Left kidney (tissue), 2 donors: ENCODE results near the gene SIT1. TPM values are rescaled to one million over a fixed set of nuclear protein-coding genes. Genes with fewer than 3 reads are reported as not detected.
"Not testable (repeated sequence)": the region's sequence is repeated elsewhere in the genome, so short reads cannot be mapped to it uniquely, and the experiment has no call there.

Experiments
- DNase-seq: peaks from one replicate; pipeline ENCODE4 v3.0.0-alpha.2; 2013
- polyA plus RNA-seq: library from polyadenylated mRNA; unstranded; fragments of 120-200 nt; gene quantifications from one replicate; pipeline ENCODE4 v1.2.1, GENCODE V29; 2013; ENCODE audit not compliant: insufficient read length

Gene SIT1
- polyA plus RNA-seq, 1 donor: 0.32 TPM

GRCh38 chr9:35636877-35637246 is 13.9 kb downstream of the SIT1 start:
- not testable (repeated sequence) for DNase-seq

GRCh38 chr9:35636135-35636876 is 14.4 kb downstream of the SIT1 start:
- DNase-seq: no peak

GRCh38 chr9:35635730-35636129 is 15.0 kb downstream of the SIT1 start:
- no peak for DNase-seq

GRCh38 chr9:35629597-35629996 is 21.1 kb downstream of the SIT1 start:
- DNase-seq: no peak

- DNase-seq: no peak
Observed at GRCh38 chr9:35628389-35628991, 22.2 kb downstream of the SIT1 start.

GRCh38 chr9:35627575-35627974 is 23.2 kb downstream of the SIT1 start:
- no peak for DNase-seq

DNA sequence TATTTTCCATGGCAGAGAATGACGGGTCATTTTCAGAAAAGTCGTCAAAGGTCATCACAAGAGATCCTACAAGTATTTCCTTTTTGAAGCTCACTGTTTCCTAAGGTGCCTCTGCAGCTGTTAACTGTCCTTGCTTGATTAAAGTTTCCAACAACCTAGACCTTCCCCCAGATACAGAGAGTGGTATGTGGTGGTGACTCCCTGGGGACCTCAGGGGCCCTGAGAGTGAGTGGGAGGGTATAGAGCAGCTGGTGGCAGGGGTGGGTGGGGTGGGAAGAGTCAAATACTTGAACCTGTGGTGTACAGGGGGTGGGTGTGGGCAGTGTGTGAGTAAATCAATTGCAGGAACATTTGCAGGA is 31.0 kb downstream of the SIT1 start:
- no peak for DNase-seq

DNA sequence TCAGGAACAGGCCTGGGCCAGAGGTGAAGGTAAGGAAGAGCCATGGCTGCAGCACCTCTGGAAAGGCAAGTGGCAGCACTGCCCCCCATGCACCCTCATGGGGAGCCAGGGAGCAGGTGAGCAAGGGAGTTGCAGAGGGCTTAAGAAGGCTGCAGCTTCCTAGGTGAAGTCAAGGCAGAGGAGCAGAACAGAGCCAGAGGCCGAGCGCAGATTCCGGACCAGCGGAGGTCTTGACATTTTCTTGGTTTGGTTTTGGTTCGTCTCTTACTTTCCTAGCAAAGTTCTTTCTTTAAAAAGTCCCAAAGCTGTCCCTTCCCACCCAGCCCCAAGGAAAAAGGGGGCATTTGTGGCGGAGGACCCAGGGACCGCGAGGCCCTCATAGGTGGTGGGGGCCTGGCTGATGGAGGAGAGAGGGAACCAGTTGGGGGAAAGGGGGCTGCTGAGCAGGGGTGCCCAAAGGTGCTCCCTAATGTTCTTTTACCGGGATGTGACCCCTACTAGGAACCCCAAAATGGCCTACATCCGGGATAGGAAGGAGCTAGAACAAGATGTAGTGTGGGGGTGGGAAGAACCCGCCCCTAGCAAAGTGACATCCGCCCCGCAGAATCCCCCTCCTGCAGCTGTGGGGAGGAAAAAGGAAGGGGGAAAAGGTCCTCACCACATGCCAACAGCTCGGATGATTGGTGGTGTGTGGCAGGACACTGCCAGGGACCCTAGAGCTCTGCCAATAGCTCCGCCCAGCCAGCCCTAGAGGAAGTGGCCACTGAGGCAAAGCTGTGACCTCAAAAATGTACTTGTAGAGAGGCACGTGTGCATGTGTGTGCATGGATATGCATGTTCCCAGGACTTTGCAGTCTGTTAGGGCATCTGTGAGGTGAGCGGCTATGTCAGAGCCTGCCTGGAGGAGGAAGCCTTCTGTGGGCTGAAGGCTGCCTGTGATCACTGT is 31.6 kb downstream of the SIT1 start:
- DNase-seq: no peak

DNA sequence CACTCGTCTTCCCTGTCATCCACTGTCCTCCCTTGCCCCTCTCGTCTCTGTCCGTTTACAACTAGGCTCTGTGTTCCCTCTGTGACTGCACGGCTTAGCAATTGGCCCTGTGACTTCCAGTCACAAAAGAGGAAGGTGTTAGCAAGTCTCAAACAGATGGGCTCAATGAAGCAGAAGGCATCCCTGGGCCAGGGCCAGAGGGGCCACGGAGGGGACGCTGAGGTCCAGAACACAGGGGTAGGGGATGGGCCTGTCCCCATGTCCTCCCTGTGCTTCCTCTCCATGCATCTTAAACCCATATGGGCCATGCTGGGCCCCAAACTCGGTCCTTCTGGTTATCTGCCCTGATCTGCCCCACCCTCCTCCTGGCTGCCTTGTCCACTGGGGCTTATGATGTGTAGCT is 32.4 kb downstream of the SIT1 start, which contains the start of gene CD72:
CD72 (minus strand) TSS at position 89 of the 403 bp plus-strand sequence. CDS start 110 bp downstream, outside the sequence.
- no peak for DNase-seq

DNA sequence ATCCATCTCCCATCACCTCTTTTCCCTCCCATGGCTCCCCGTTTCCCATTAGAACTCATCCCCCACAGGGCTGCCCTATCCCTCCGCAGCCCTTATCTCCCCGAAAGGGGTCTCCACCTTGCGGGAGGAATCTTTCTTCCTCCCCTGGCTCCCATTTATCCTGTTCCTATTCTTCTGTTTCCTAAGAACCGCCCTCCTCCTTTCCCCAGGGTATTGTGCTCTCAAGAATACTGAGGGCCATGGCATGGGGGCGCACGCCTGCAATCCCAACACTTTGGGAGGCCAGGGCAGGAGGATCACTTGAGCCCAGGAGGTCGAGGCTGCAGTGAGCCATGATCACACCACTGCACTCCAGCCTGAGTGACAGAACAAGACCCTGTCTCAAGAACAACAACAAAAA is 33.2 kb downstream of the SIT1 start:
- DNase-seq: no peak

GRCh38 chr9:35616681-35617459 is 33.9 kb downstream of the SIT1 start:
- DNase-seq: peak; percentile 50

GRCh38 chr9:35615981-35616680 is 34.6 kb downstream of the SIT1 start:
- no peak for DNase-seq

DNA sequence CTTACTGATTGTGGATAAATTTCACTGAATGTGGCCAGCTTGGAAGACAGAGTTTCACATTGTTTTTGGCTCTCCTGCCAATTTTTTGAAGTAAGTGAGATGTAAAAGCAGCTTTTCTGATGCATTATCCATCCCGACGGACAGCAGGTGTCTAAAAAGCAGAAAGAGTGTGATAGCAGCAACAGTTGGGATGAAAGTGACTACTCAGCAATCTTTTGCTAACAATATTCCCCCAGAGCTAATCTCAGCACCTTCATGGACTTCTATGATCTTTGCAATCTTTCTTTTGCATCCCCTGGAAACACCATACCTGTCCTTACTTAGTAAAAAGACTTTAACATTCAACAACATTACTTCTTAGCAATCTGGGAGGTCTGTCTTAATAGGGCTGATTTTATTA is 37.9 kb downstream of the SIT1 start:
- no peak for DNase-seq

- DNase-seq: not testable (repeated sequence)
Observed at GRCh38 chr9:35612066-35612465, 38.7 kb downstream of the SIT1 start.

GRCh38 chr9:35611230-35611797 is 39.4 kb downstream of the SIT1 start:
- no peak for DNase-seq

DNA sequence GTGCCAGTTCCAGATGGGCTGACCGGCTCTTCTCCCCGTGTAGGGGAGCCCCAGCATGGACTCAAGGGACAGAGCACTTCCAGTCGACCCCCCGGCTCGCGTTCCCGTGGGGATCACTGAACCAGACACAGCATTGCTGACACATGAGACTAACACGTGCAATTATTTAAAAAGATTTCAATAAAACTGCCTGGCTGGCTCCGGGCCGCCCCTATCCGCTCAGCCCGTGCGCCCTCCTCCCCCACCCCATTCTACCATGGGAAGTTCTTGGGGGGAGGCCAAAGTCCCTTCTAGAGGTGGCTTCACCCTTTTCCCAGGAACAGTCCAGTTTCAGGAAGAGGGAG is 40.9 kb downstream of the SIT1 start:
- no peak for DNase-seq

GRCh38 chr9:35609001-35609819 is 41.5 kb downstream of the SIT1 start:
- no peak for DNase-seq

GRCh38 chr9:35608221-35608620 is 42.5 kb downstream of the SIT1 start:
- DNase-seq: no peak

DNA sequence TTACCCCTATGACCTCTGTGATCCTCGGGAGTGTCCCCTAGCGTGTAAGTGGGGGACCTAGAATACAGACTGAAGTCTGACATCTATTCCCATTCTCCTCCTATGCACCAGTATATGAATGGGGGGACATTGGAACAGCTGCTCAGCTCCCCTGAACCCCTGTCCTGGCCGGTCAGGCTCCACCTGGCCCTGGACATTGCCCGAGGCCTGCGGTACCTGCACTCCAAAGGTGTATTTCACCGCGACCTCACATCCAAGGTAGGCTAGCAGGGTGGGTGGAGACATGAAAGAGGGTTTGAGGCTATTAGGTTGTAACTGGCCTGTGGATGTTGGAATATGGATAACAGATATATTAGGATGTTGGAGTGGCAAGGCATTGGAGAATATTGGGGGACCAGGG is 44.0 kb downstream of the SIT1 start:
- no peak for DNase-seq

DNA sequence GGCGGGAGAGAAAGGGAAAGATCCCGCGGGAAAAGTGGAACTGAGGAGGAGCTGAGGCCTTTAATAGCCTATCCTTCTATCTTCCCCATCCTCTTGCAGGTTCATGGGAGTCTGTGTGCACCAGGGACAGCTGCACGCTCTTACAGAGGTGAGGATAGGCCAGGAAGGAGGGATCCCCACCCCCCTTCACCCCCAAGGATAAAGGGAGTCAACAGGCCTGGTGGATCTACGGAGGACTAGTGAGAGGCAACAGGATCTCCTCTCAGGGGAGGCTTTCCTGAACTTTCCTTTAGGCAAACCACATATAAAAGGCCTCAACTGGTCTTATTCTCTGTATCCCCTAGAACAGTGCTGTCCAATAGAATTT is 44.6 kb downstream of the SIT1 start:
- no peak for DNase-seq
